GM23248 (cell line): ENCODE measurements around the gene ARGLU1. TPM values are rescaled to one million over a fixed set of nuclear protein-coding genes. Genes with fewer than 3 reads are reported as not detected.

Source experiments
- DNase-seq: peaks from one replicate; pipeline ENCODE4 v3.0.0-alpha.2; 2015
- H2AFZ ChIP-seq: fragments of 200-600 bp; sonication (generic); 2 replicates; pipeline ENCODE4 v1.6.1; 2016; ENCODE audit warnings: antibody characterized with exemption
- H3F3A ChIP-seq: fragments of 200-600 bp; sonication (generic); 2 replicates; pipeline ENCODE4 v1.6.1; 2016; ENCODE audit warnings: mild to moderate bottlenecking, antibody characterized with exemption, mixed run types; ENCODE audit not compliant: insufficient read depth
- H3K27ac ChIP-seq: fragments of 200-600 bp; sonication (generic); 2 replicates; pipeline ENCODE4 v1.5.1; 2016; ENCODE audit warnings: mild to moderate bottlenecking
- H3K27me3 ChIP-seq: fragments of 200-600 bp; sonication (generic); replicated peaks from 2 replicates; pipeline ENCODE4 v1.6.1; 2016; ENCODE audit warnings: mild to moderate bottlenecking; ENCODE audit not compliant: insufficient read depth
- H3K36me3 ChIP-seq: fragments of 200-600 bp; sonication (generic); 2 replicates; pipeline ENCODE4 v1.6.1; 2016; ENCODE audit warnings: low read depth, mild to moderate bottlenecking
- H3K4me1 ChIP-seq: fragments of 200-600 bp; sonication (generic); 2 replicates; pipeline ENCODE4 v1.6.1; 2016; ENCODE audit warnings: mild to moderate bottlenecking; ENCODE audit not compliant: insufficient read depth
- H3K4me2 ChIP-seq: fragments of 200-600 bp; sonication (generic); one replicate; pipeline ENCODE4 v1.6.1; 2016; ENCODE audit warnings: mild to moderate bottlenecking; ENCODE audit not compliant: unreplicated experiment
- H3K4me3 ChIP-seq: fragments of 200-600 bp; sonication (generic); 2 replicates; pipeline ENCODE4 v1.5.1; 2016; ENCODE audit warnings: mild to moderate bottlenecking
- H3K79me2 ChIP-seq: fragments of 200-600 bp; sonication (generic); 2 replicates; pipeline ENCODE4 v1.6.1; 2016; ENCODE audit warnings: mild to moderate bottlenecking; ENCODE audit not compliant: insufficient read depth
- H3K9ac ChIP-seq: fragments of 200-600 bp; sonication (generic); 2 replicates; pipeline ENCODE4 v1.6.1; 2016; ENCODE audit warnings: mild to moderate bottlenecking
- H3K9me2 ChIP-seq: fragments of 200-600 bp; sonication (generic); 2 replicates; pipeline ENCODE4 v1.6.1; 2016; ENCODE audit warnings: mixed run types, mild to moderate bottlenecking, moderate library complexity; ENCODE audit not compliant: insufficient read depth
- H3K9me3 ChIP-seq: fragments of 200-600 bp; sonication (generic); one replicate; pipeline ENCODE4 v1.6.1; 2017; ENCODE audit warnings: low read depth
- H4K20me1 ChIP-seq: fragments of 200-600 bp; sonication (generic); 2 replicates; pipeline ENCODE4 v1.6.0; 2016; ENCODE audit not compliant: insufficient read depth
- EZH2 ChIP-seq: fragments of 200-600 bp; sonication (generic); IDR thresholded peaks from 2 replicates; pipeline ENCODE4 v1.6.1; 2018; ENCODE audit warnings: antibody characterized with exemption, mild to moderate bottlenecking; ENCODE audit not compliant: insufficient read depth, poor library complexity, severe bottlenecking
- EZH2phosphoT487 ChIP-seq: fragments of 200-600 bp; sonication (generic); IDR thresholded peaks from 2 replicates; pipeline ENCODE4 v1.6.1; 2018; ENCODE audit warnings: antibody characterized with exemption, moderate library complexity, mild to moderate bottlenecking, low read depth; ENCODE audit not compliant: insufficient read depth
- WGBS, 2 experiments: methylation state at CpG; one replicate each; pipeline ENCODE4 v1.1.6; 2015 to 2017; ENCODE audit warnings: low lambda C conversion rate in 2 of 2, low coverage in 1 of 2; ENCODE audit errors: missing lambda C conversion rate in 2 of 2; 5-methylcytosine and 5-hydroxymethylcytosine counted together
- in situ Hi-C: fragments of 300-500 bp; cut with MboI; formaldehyde crosslinking; loops from 2 replicates; pipeline ENCODE4 v1.15.0; 2020
- polyA plus RNA-seq: library from polyadenylated mRNA; unstranded; fragments of >200 nt; fragmentation: Nextera tagmentation; extraction: Ambion mirVana; gene quantifications from 2 replicates; pipeline ENCODE4 v1.2.1, GENCODE V29; 2016
- total RNA-seq: library from RNA; depleted of rRNA; stranded (reverse); fragments of >200 nt; shearing (Covaris generic); gene quantifications from 2 replicates; pipeline ENCODE4 v1.2.3, GENCODE V29; 2014

The ARGLU1 gene
- total and polyA plus RNA-seq, 2 experiments from 2014 or later: 38.4 to 61.5 TPM

DNA sequence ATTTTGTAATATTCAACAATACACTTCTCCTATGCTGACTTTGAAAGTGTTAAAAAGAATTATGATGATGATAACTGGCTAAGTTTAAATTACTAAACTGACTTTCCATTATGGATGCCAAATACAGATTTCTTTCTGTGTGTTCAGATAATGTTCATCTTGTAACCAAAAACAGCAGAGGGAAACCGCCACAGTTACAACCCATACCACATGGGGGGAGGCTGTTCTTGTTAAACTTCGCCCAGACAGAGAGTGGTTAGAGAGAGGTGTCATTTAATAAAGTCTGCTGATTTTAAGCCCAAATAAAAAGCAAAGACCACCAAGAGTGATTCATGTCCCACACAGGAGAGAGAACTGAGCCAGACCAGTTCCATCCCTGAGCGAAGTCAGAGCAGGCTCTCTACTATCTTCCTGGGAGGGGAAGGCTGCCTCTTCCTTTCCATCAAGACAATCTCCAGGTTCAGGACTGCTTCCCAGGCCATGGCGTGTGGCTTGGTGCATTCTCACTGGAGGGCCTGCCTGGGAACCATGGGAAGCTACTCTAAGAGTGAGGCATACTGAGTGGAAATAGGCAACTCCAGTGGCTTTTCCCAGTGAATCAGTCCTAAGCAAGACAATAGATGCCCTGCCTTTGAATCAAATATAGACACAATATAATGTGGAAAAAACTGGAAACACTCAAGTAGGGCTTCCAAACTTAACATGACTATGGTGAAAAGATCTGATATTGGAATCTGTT is 50.7 kb downstream of the ARGLU1 start:
- H3K4me2 ChIP-seq: no peak overlapping the region
- H3K27me3 ChIP-seq: no peaks in the 10 kb centered on the region
- H3K4me1 ChIP-seq: 0 out of 2 replicates have a peak, but pooled peaks cover 3% of the 10 kb centered on the region
- no peak overlapping the region for H2AFZ ChIP-seq
- no peak overlapping the region for H3K9ac ChIP-seq
- 77 to 79% methylated on average over 4 of the region's 4 CpGs for WGBS, 2 experiments
- H3K9me3 ChIP-seq: no peaks in the 10 kb centered on the region
- no peak overlapping the region for H3K4me3 ChIP-seq
- H3K79me2 ChIP-seq: no peaks in the 10 kb centered on the region
- TF ChIP-seq EZH2 (no peak), EZH2phosphoT487 (no peak)
- H3K9me2 ChIP-seq: no peaks in the 10 kb centered on the region
- no peak overlapping the region for H3K27ac ChIP-seq
- no peak for DNase-seq
- H4K20me1 ChIP-seq: no peaks in the 10 kb centered on the region
- in situ Hi-C loops: no loop called here
- no peaks in the 10 kb centered on the region for H3F3A ChIP-seq
- H3K36me3 ChIP-seq: no peaks in the 10 kb centered on the region

- Histone ChIP-seq H3K27me3 (no peaks in the 10 kb centered on the region), H3F3A (no peaks in the 10 kb centered on the region), H3K79me2 (no peaks in the 10 kb centered on the region), H3K4me2 (no peak overlapping the region), H2AFZ (no peak overlapping the region), H3K27ac (no peak overlapping the region), H3K4me3 (no peak overlapping the region), H3K9ac (no peak overlapping the region), H4K20me1 (no peaks in the 10 kb centered on the region), H3K36me3 (no peaks in the 10 kb centered on the region), H3K4me1 (0 out of 2 replicates have a peak, but pooled peaks cover 3% of the 10 kb centered on the region), H3K9me3 (no peaks in the 10 kb centered on the region), H3K9me2 (no peaks in the 10 kb centered on the region)
- in situ Hi-C loops: no loop called here
- no peak for DNase-seq
- 86 to 93% methylated on average over 5 of the region's 5 CpGs for WGBS, 2 experiments
- no peak for TF ChIP-seq EZH2phosphoT487
- no peak for TF ChIP-seq EZH2
Measured at GRCh38 chr13:106515635-106516254, 52.2 kb downstream of the ARGLU1 start.

GRCh38 chr13:106514928-106515634 is 52.9 kb downstream of the ARGLU1 start:
- Histone ChIP-seq H3K4me1 (0 out of 2 replicates have a peak, but pooled peaks cover 3% of the 10 kb centered on the region), H3K4me3 (no peak overlapping the region), H4K20me1 (no peaks in the 10 kb centered on the region), H3K9me3 (no peaks in the 10 kb centered on the region), H3K27ac (no peak overlapping the region), H2AFZ (no peak overlapping the region), H3K36me3 (no peaks in the 10 kb centered on the region), H3K4me2 (no peak overlapping the region), H3K9ac (no peak overlapping the region), H3K9me2 (no peaks in the 10 kb centered on the region), H3K79me2 (no peaks in the 10 kb centered on the region), H3F3A (no peaks in the 10 kb centered on the region), H3K27me3 (no peaks in the 10 kb centered on the region)
- WGBS, 2 experiments: 88 to 89% methylated on average over 15 of the region's 15 CpGs
- TF ChIP-seq EZH2 (no peak), EZH2phosphoT487 (no peak)
- in situ Hi-C loops: no loop called here
- no peak for DNase-seq
